ENCODE results near the gene BDH1. TPM values are rescaled to one million over a fixed set of nuclear protein-coding genes. Genes with fewer than 3 reads are reported as not detected.
A peak's percentile ranks its signal among the peaks of the same experiment; 100 is the strongest.

The BDH1 gene
- total and polyA plus RNA-seq, 2 of the 13 experiments (the other 11 are each of a cell fraction or from before 2014, with no cell fraction given): 21.2 to 71.9 TPM

GRCh38 chr3:197511853-197512635, 43.7 kb downstream of the BDH1 start (continued):
- TF ChIP-seq PTBP1 (IDR thresholded peaks at IDR 0.05; ENCODE audit: low read depth, low read length, poor library complexity, severe bottlenecking) (no peak), ONECUT2 (CRISPR knock-in tag; IDR thresholded peaks at IDR 0.05) (no peak), ZNF687 (CRISPR knock-in tag; IDR thresholded peaks at IDR 0.05) (peak; percentile 60; the same call in 1 of the 2 replicates), STAG1 (CRISPR knock-in tag; IDR thresholded peaks at IDR 0.05) (peak; percentile 15; the same call in 1 of the 2 replicates), ZBTB25 (CRISPR knock-in tag; IDR thresholded peaks at IDR 0.05) (no peak)

- ATAC-seq (no peak), FAIRE-seq (no peak), DNase-seq (ENCODE audit: low spot score) (no peak)
- 96% methylated on average over 6 of the region's 6 CpGs for WGBS (ENCODE audit: low lambda C conversion rate)
- Histone ChIP-seq H3K4me1 (ENCODE audit: insufficient read depth, low read length) (peaks cover 67% of the 10 kb centered on the region), H3K9ac (ENCODE audit: insufficient read depth, low read depth, low read length) (no peak overlapping the region), H3K27me3 (ENCODE audit: control insufficient read depth in 1 of 2, insufficient read depth in 2 of 2, low read length in 2 of 2) (no peaks in the 10 kb centered on the region; a peak in 1 of 5 replicates), H3K27ac (ENCODE audit: extremely low read length, insufficient read depth, low read length) (no peak overlapping the region), H3K79me2 (ENCODE audit: insufficient read depth, low read length) (no peaks in the 10 kb centered on the region), H3K9me3 (ENCODE audit: low read length) (no peaks in the 10 kb centered on the region), H3K4me3 (replicated peaks in 1 of 3; ENCODE audit: insufficient read depth in 1 of 3, low read depth in 2 of 3, low read length in 3 of 3) (no peak overlapping the region), H4K20me1 (ENCODE audit: insufficient read depth, low read length) (no peaks in the 10 kb centered on the region), H2AFZ (ENCODE audit: low read length) (no peak overlapping the region), H3K36me3 (replicated peaks in 1 of 2; ENCODE audit: control insufficient read depth in 1 of 2, insufficient read depth in 2 of 2, low read length in 2 of 2) (peaks cover 0 to 7% of the 10 kb centered on the region in 2 experiments; a peak in 3 of 5 replicates), H3K4me2 (ENCODE audit: low read depth, low read length) (no peak overlapping the region)
- intact Hi-C loops (cut with micrococcal nuclease; ENCODE audit: unreplicated experiment) (no loop called here), in situ Hi-C loops (cut with HindIII; ENCODE audit: extremely low pct_ligation_motif_present, low pct_unique_long_range_greater_than_20kb) (loop anchor here (25.0 kb wide), 1 partner anchor 524 kb away; no protein-coding TSS in a partner anchor)
- TF ChIP-seq HNRNPLL (IDR thresholded peaks at IDR 0.05; ENCODE audit: low read depth, low read length, poor library complexity, severe bottlenecking) (no peak), TCF7L2 (IDR thresholded peaks at IDR 0.05; ENCODE audit: low read depth, low read length) (no peak), AGO1 (IDR thresholded peaks at IDR 0.05; ENCODE audit: low read depth, low read length, poor library complexity, severe bottlenecking) (no peak)
- CTCF ChIA-PET (ENCODE audit: low intra/inter-chr PET ratio, low total read pairs): interaction anchor here (1.9 to 2.2 kb wide), 3 partner anchors 15 to 288 kb away, joined by 7 to 14 read pairs (median 12); no protein-coding TSS in a partner anchor
- POLR2A ChIA-PET: no interaction called here
- no TSS peak for BruUV-seq (replicated peaks)
These were observed 44.6 kb downstream of the BDH1 start for GRCh38 chr3:197511130-197511529.
